Sigmoid colon (tissue), 7 donors: ENCODE measurements around the gene UBN2. TPM values are rescaled to one million over a fixed set of nuclear protein-coding genes. Genes with fewer than 3 reads are reported as not detected.

Experiments
- DNase-seq: peaks from one replicate; pipeline ENCODE4 v3.0.0-alpha.2; 2019
- H3K27ac ChIP-seq, 4 donors: fragments of 200-600 bp; sonication (generic); one replicate each; pipeline ENCODE4 v1.5.1; 2016 to 2019; ENCODE audit warnings: mild to moderate bottlenecking in 1 of 4
- H3K27me3 ChIP-seq, 3 donors: fragments of 200-600 bp; sonication (generic); one replicate each; pipeline ENCODE4 v1.5.1; 2019; ENCODE audit warnings: mild to moderate bottlenecking in 1 of 3
- H3K36me3 ChIP-seq, 4 donors: fragments of 200-600 bp; sonication (generic); one replicate each; pipeline ENCODE4 v1.5.1; 2016 to 2019
- H3K4me1 ChIP-seq, 4 donors: fragments of 200-600 bp; sonication (generic); one replicate each; pipeline ENCODE4 v1.5.1; 2017 to 2019
- H3K4me3 ChIP-seq, 4 donors: fragments of 200-600 bp; sonication (generic); one replicate each; pipeline ENCODE4 v1.5.1; 2017 to 2019; ENCODE audit warnings: mild to moderate bottlenecking in 2 of 4, moderate library complexity in 1 of 4
- H3K9me3 ChIP-seq, 4 donors: fragments of 200-600 bp in 3 of 4; sonication (generic) in 3 of 4; one replicate each; pipeline versions ENCODE4 v1.5.1 to v1.6.1; 2013 to 2019
- EP300 ChIP-seq, 4 donors: sonication (generic); formaldehyde crosslinking; IDR thresholded peaks; one replicate each; pipeline ENCODE4 v1.6.1; 2017; ENCODE audit warnings: antibody characterized with exemption in 4 of 4
- POLR2A ChIP-seq, 2 donors: fragments of 450-650 bp; IDR thresholded peaks; one replicate each; pipeline ENCODE4 v1.6.1; 2016; ENCODE audit warnings: antibody characterized with exemption in 2 of 2, mild to moderate bottlenecking in 2 of 2, moderate library complexity in 2 of 2
- POLR2AphosphoS5 ChIP-seq, 4 donors: sonication (generic); formaldehyde crosslinking; IDR thresholded peaks; one replicate each; pipeline ENCODE4 v1.6.1; 2017; ENCODE audit warnings: antibody characterized with exemption in 4 of 4
- WGBS, 2 donors: extraction: QIAGEN DNeasy Blood & Tissue Kit; methylation state at CpG; one replicate each; pipeline ENCODE4 v1.1.7; 2013; 5-methylcytosine and 5-hydroxymethylcytosine counted together
- intact Hi-C: fragments of 100-400 bp; cut with DNase I; formaldehyde crosslinking; loops from one replicate; pipeline ENCODE4 v1.15.1; 2023
- polyA plus RNA-seq, 3 donors: library from polyadenylated mRNA; stranded (reverse); fragments of 200-250 nt; gene quantifications; one replicate each; pipeline ENCODE4 v1.2.3, GENCODE V29; 2013
- total RNA-seq, 4 donors: library from RNA; depleted of rRNA; stranded (reverse); fragments of >200 nt; gene quantifications; one replicate each; pipeline ENCODE4 v1.1.0, GENCODE V29; 2016
- TF ChIP-seq, protein P1 (sequence below), 4 experiments: fragments of 450-650 bp in 3 of 4; fragments of 200-600 bp in 1 of 4; IDR thresholded peaks; one replicate each; pipeline ENCODE4 v1.5.1; 2016 to 2019; ENCODE audit warnings: antibody characterized with exemption in 4 of 4, mild to moderate bottlenecking in 3 of 4, moderate library complexity in 2 of 4
- donor health status: healthy with polysubstance abuse.
- donor health status: Bipolar disorder and iron deficiency.
- donor health status: healthy.

Gene UBN2
- total and polyA plus RNA-seq, 7 donors = 0.92 to 22.7 (median 13.2) TPM

DNA sequence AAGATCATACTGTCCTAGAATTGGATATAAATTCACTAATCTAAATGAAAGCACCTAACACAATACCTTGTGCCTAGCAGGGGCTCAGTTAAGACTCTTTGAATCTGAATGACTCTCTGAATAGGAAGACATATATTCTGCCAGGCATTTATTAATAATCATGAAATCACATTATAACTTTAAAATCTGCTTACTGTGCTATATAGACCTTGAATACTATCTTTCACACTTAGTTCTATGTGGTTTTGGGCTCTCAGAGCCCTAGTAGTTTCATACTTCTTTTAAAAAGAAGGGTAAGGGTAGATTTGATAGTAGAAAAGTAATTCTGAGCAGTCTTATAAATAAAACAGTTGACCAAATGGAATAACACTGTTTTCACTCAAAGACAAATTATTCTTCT, 10.2 kb downstream of the UBN2 start:
- Histone ChIP-seq H3K27me3 (no peaks in the 10 kb centered on the region), H3K9me3 (no peaks in the 10 kb centered on the region), H3K36me3 (peaks cover 4 to 78% (median 17%) of the 10 kb centered on the region in 4 donors), H3K27ac (no peak overlapping the region), H3K4me3 (no peak overlapping the region), H3K4me1 (no peaks in the 10 kb centered on the region)
- DNase-seq = no peak
- intact Hi-C loops = no loop called here
- TF ChIP-seq EP300 (IDR thresholded peaks at IDR 0.05) (no peak), POLR2A (IDR thresholded peaks at IDR 0.05) (no peak), POLR2AphosphoS5 (IDR thresholded peaks at IDR 0.05) (no peak)
- TF ChIP-seq, protein P1, sequence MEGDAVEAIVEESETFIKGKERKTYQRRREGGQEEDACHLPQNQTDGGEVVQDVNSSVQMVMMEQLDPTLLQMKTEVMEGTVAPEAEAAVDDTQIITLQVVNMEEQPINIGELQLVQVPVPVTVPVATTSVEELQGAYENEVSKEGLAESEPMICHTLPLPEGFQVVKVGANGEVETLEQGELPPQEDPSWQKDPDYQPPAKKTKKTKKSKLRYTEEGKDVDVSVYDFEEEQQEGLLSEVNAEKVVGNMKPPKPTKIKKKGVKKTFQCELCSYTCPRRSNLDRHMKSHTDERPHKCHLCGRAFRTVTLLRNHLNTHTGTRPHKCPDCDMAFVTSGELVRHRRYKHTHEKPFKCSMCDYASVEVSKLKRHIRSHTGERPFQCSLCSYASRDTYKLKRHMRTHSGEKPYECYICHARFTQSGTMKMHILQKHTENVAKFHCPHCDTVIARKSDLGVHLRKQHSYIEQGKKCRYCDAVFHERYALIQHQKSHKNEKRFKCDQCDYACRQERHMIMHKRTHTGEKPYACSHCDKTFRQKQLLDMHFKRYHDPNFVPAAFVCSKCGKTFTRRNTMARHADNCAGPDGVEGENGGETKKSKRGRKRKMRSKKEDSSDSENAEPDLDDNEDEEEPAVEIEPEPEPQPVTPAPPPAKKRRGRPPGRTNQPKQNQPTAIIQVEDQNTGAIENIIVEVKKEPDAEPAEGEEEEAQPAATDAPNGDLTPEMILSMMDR (IDR thresholded peaks at IDR 0.05) = no peak

DNA sequence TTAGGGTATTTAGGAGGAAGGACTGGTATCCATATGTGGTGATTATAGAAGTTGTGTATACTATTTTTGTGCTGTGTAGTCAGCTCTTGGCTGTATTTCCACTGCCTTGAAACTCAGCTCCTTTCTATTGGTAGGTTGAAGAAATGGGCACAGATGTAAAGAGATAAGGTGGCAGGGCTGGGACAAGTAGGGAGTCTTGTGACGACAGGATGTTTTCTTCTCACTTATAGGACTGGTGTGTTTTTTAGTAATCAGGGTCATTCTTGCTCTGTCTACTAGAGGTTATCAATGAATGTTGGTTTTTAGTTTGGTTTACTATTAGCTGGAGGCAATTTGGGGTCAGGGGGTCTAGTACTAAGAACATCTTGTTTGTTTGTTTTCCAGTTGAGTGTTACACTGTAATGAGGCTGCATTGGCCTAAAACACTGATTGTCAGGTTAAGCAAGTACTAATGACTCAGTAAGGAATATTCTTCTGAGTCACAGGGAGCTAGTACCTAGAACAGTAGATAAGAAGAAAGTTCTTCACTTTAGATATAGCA, 11.8 kb downstream of the UBN2 start:
- H3K4me1 ChIP-seq = no peaks in the 10 kb centered on the region
- no peak overlapping the region for H3K4me3 ChIP-seq
- 86 to 87% methylated on average over 1 of the region's 1 CpG for WGBS, 2 donors
- H3K27me3 ChIP-seq = no peaks in the 10 kb centered on the region
- H3K9me3 ChIP-seq = no peaks in the 10 kb centered on the region
- peaks cover under 1 to 81% (median 11%) of the 10 kb centered on the region in 4 donors for H3K36me3 ChIP-seq
- no peak for DNase-seq
- TF ChIP-seq, protein P1 (IDR thresholded peaks at IDR 0.05) = no peak
- TF ChIP-seq EP300 (IDR thresholded peaks at IDR 0.05) (no peak), POLR2A (IDR thresholded peaks at IDR 0.05) (no peak), POLR2AphosphoS5 (IDR thresholded peaks at IDR 0.05) (no peak)
- intact Hi-C loops = no loop called here
- no peak overlapping the region for H3K27ac ChIP-seq

DNA sequence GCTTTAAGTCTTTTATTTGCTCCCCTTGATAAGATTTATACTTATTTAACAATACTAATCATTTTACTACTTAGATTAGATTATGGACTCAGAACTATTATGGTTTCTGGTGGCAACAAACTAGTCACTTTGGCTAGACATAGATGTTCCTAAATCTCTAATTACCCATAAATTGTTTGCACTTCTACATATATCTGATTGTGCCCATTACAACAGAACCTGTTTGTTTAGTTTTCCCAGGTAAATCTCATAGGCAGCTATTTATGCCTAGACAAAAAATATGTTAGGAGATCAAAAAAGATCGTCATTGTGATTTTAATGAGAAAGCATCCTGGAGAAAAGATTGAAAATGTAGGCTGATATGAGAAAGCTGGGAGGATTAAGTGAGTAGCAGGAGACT, 14.4 kb downstream of the UBN2 start:
- DNase-seq = no peak
- Histone ChIP-seq H3K4me1 (no peaks in the 10 kb centered on the region), H3K27me3 (no peaks in the 10 kb centered on the region), H3K4me3 (no peak overlapping the region), H3K36me3 (peaks cover 0 to 75% (median 3%) of the 10 kb centered on the region in 4 donors), H3K27ac (no peak overlapping the region), H3K9me3 (no peaks in the 10 kb centered on the region)
- intact Hi-C loops = no loop called here
- WGBS, 2 donors = 87 to 93% methylated on average over 1 of the region's 1 CpG
- TF ChIP-seq POLR2A (IDR thresholded peaks at IDR 0.05) = no peak

DNA sequence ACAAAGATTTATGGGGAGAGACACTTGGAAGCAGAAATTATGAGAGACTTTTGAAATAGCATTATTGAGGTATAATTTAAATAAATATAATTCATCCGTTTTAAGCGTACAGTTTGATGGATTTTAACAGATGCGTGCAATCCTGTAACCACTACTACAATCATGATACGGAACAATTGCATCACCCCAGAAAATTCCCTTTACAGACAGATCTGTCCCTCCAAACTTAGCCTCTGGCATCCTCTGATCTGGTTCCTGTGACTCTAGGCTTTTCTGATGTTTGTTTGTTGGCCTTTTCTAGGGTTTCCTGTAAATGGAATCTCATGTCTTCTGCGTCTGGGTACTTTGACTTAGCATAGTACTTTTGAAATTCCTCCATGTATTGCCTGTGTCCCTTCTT, 15.5 kb downstream of the UBN2 start:
- WGBS, 2 donors = 91 to 96% methylated on average over 5 of the region's 5 CpGs
- no peak overlapping the region for H3K27ac ChIP-seq
- no peak for TF ChIP-seq POLR2AphosphoS5 (IDR thresholded peaks at IDR 0.05)
- TF ChIP-seq, protein P1 (IDR thresholded peaks at IDR 0.05) = no peak
- TF ChIP-seq EP300 (IDR thresholded peaks at IDR 0.05) = no peak
- TF ChIP-seq POLR2A (IDR thresholded peaks at IDR 0.05) = no peak
- H3K27me3 ChIP-seq = no peaks in the 10 kb centered on the region
- no peak for DNase-seq
- intact Hi-C loops = no loop called here
- H3K9me3 ChIP-seq = no peaks in the 10 kb centered on the region
- H3K36me3 ChIP-seq = peaks cover 0 to 74% (median 3%) of the 10 kb centered on the region in 4 donors
- no peaks in the 10 kb centered on the region for H3K4me1 ChIP-seq
- H3K4me3 ChIP-seq = no peak overlapping the region

DNA sequence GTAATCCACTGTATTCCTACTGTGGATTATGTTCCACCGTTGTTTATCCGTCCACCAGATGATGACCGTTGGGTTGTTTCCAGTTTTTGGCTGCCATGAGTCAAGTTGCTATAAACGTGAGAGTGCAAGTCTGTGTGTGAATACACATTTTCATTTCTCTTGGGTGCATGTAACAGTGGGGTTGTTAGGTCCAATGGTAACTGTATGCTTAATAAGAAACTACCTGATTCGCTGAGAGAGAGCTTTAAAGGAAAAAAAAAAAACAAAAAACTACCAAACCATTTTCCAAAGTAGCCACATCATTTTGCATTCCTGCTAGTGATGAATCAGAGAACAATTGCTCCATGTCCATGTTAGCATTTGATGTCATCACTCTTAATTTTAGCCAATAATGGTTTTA, 15.9 kb downstream of the UBN2 start:
- intact Hi-C loops = no loop called here
- no peak overlapping the region for H3K27ac ChIP-seq
- no peaks in the 10 kb centered on the region for H3K9me3 ChIP-seq
- H3K36me3 ChIP-seq = peaks cover 0 to 77% (median 5%) of the 10 kb centered on the region in 4 donors
- H3K4me3 ChIP-seq = no peak overlapping the region
- no peak for DNase-seq
- 87 to 88% methylated on average over 5 of the region's 5 CpGs for WGBS, 2 donors
- H3K27me3 ChIP-seq = no peaks in the 10 kb centered on the region
- TF ChIP-seq, protein P1 (IDR thresholded peaks at IDR 0.05) = no peak
- TF ChIP-seq POLR2A (IDR thresholded peaks at IDR 0.05) (no peak), POLR2AphosphoS5 (IDR thresholded peaks at IDR 0.05) (no peak), EP300 (IDR thresholded peaks at IDR 0.05) (no peak)
- no peaks in the 10 kb centered on the region for H3K4me1 ChIP-seq
